ENCODE data around the gene CBX4.

GRCh38 chr17:79833110-79833450 lies 6.2 kb downstream of the CBX4 start:
- TF ChIP-seq ZNF219 (CRISPR knock-in tag; IDR thresholded peaks at IDR 0.05; ENCODE audit: borderline replicate concordance), result no peak
- TF ChIP-seq CTCF (IDR thresholded peaks at IDR 0.05), result no peak
- no peak for TF ChIP-seq ATF1 (CRISPR knock-in tag; IDR thresholded peaks at IDR 0.05)
- no peak for TF ChIP-seq ZNF532 (CRISPR knock-in tag; IDR thresholded peaks at IDR 0.05; ENCODE audit: borderline replicate concordance)
- no peak for TF ChIP-seq SMAD4 (CRISPR knock-in tag; IDR thresholded peaks at IDR 0.05)

Measured in WTC11 (cell line).